Measurements from ENCODE around the gene TTC28.

GRCh38 chr22:28249402-28249801, 430.2 kb downstream of the TTC28 start:
- TF ChIP-seq, protein P1, sequence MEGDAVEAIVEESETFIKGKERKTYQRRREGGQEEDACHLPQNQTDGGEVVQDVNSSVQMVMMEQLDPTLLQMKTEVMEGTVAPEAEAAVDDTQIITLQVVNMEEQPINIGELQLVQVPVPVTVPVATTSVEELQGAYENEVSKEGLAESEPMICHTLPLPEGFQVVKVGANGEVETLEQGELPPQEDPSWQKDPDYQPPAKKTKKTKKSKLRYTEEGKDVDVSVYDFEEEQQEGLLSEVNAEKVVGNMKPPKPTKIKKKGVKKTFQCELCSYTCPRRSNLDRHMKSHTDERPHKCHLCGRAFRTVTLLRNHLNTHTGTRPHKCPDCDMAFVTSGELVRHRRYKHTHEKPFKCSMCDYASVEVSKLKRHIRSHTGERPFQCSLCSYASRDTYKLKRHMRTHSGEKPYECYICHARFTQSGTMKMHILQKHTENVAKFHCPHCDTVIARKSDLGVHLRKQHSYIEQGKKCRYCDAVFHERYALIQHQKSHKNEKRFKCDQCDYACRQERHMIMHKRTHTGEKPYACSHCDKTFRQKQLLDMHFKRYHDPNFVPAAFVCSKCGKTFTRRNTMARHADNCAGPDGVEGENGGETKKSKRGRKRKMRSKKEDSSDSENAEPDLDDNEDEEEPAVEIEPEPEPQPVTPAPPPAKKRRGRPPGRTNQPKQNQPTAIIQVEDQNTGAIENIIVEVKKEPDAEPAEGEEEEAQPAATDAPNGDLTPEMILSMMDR (IDR thresholded peaks at IDR 0.05; ENCODE audit: insufficient read depth, low read length, poor library complexity, severe bottlenecking) = no peak
- TF ChIP-seq EZH2phosphoT487 (conservative IDR thresholded peaks at IDR 0.05; ENCODE audit: low read length) = no peak

Measured in SU-DHL-6 (cell line).